ENCODE results near the gene EPX.

DNA sequence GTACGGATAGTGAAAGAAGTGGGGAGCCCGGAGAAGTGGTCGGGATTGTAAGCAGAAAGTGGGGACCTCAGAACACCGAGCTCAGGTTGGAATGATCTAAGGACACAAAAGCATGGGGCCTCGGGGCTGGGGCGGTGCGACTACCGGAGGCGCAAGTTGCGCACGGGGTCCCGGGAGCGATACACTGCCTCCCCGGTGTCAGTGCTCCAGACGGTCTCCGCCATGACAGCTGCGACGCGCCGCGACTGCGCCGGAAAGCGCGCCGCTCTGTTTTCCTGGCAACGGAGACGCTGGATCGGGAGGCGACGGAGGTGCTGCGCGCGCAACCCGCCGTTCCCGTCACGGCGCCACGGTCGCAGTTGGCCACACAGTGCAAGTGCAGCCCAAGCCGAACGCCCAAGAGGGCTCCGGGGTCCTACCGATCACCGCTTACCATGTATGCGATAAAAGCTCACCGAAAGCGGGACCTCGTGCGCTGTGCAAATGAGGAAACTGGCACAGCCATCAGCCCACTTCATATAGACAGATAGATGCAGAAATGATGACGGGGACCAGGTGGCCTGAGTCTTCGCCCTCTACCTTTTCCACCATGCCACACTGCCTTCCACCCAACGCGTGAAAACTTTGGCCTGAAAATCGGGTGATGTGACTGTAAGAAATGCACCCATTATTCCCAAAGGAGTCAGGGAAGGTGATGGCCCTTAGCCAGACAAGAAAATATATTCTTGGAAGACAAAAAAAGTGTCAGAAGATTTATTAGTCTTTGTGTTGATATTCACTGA lies 26.7 kb downstream of the EPX start, which contains the start of gene MKS1:
- TF ChIP-seq CTCF (optimal IDR thresholded peaks at IDR 0.05 in 1 of 3, IDR thresholded peaks at IDR 0.05 in 1 of 3, conservative IDR thresholded peaks at IDR 0.05 in 1 of 3; ENCODE audit: extremely low read depth in 1 of 3, insufficient read depth in 2 of 3, low read length in 3 of 3): peak; percentile 55 to 81 (median 80)
- TF ChIP-seq EZH2 (IDR thresholded peaks at IDR 0.05; ENCODE audit: low read length): no peak

Measured in keratinocyte (primary cell).